Pancreas (tissue), 10 donors: ENCODE measurements around the gene SLC23A3. TPM values are rescaled to one million over a fixed set of nuclear protein-coding genes. Genes with fewer than 3 reads are reported as not detected.

ENCODE experiments used
- ATAC-seq, 4 donors: fragments of 200-7000 bp; cut with Tn5 transposase; one replicate each; pipeline versions ENCODE4 v1.8.0 to v1.9.1; 2020; ENCODE audit warnings: mild to moderate bottlenecking in 4 of 4, moderate library complexity in 4 of 4
- DNase-seq, 6 donors: peaks; one replicate each; pipeline ENCODE4 v3.0.0-alpha.2; 2020
- FAIRE-seq: peaks from 2 replicates; lab custom pipeline; 2012; peaks lifted over from hg19 to GRCh38; lab: Jason Lieb, UNC
- H3K27ac ChIP-seq, 4 donors: fragments of 200-600 bp; sonication (generic); 1 replicate in 3 of 4; 2 replicates in 1 of 4; pipeline versions ENCODE4 v1.5.0 to v1.8.0; 2020
- H3K27me3 ChIP-seq, 4 donors: fragments of 200-600 bp; one replicate each; pipeline ENCODE4 v1.8.0; 2021
- H3K36me3 ChIP-seq, 3 donors: fragments of 200-600 bp; sonication (generic) in 1 of 3; one replicate each; pipeline versions ENCODE4 v1.5.0 to v1.8.0; 2020 to 2021
- H3K4me1 ChIP-seq, 3 donors: fragments of 200-600 bp; one replicate each; pipeline ENCODE4 v1.8.0; 2021
- H3K4me3 ChIP-seq, 4 donors: fragments of 200-600 bp; sonication (generic) in 2 of 4; one replicate each; pipeline versions ENCODE4 v1.5.0 to v1.8.0; 2020 to 2021
- H3K9me3 ChIP-seq, 4 donors: fragments of 200-600 bp; one replicate each; pipeline ENCODE4 v1.8.0; 2021
- CTCF ChIP-seq, 4 donors: fragments of 200-600 bp; sonication (generic) in 3 of 4; IDR thresholded peaks; one replicate each; pipeline versions ENCODE4 v1.5.0 to v1.8.0; 2021; ENCODE audit warnings: antibody characterized with exemption in 4 of 4
- WGBS, 2 donors: extraction: QIAGEN DNeasy Blood & Tissue Kit; methylation state at CpG; one replicate each; pipeline ENCODE4 v1.1.7; 2013; 5-methylcytosine and 5-hydroxymethylcytosine counted together
- intact Hi-C, 3 donors: fragments of 100-400 bp; cut with DNase I; formaldehyde crosslinking; loops; one replicate each; pipeline versions ENCODE4 v1.11.1 to v1.14.2; 2022
- polyA plus RNA-seq, 2 donors: library from polyadenylated mRNA; stranded (reverse); fragments of 200-250 nt; gene quantifications; one replicate each; pipeline ENCODE4 v1.2.3, GENCODE V29; 2013
- total RNA-seq, 6 donors: library from RNA; stranded (reverse); fragmentation: NEBNext Ultra II Directional in 4 of 6; extraction: Animal tissue kit (Norgen Biotek cat#: 25700) in 4 of 6; gene quantifications; one replicate each; pipeline versions ENCODE4 v1.2.1 to v1.2.4, GENCODE V29; 2021 to 2023
- donor health status: healthy with polysubstance abuse.
- donor health status: DM: no; HTN: no; CAD: no; lungs with moderate emphysema.
- donor health status: DM: no; HTN: no; CAD: no.
- donor health status: control.
- donor health status: control.
- donor health status: Bipolar disorder and iron deficiency.
- donor health status: DM: yes; HTN: yes; CAD: no.
- donor health status: DM: no; HTN: no; CAD: no.
- donor health status: DM: no; HTN: no; CAD: no.
- donor health status: DM: yes; HTN: yes; CAD: no.

The SLC23A3 gene
- total and polyA plus RNA-seq, 8 donors = 0.16 to 3.0 (median 0.92) TPM

- Histone ChIP-seq H3K27me3 (no peaks in the 10 kb centered on the region), H3K4me3 (no peak overlapping the region), H3K36me3 (peaks cover 0 to 6% (median 3%) of the 10 kb centered on the region in 3 donors), H3K27ac (no peak overlapping the region), H3K9me3 (no peaks in the 10 kb centered on the region), H3K4me1 (peaks cover 0 to 4% (median 0%) of the 10 kb centered on the region in 3 donors)
- 87 to 88% methylated on average over 4 of the region's 4 CpGs for WGBS, 2 donors
- ATAC-seq = no peak
- TF ChIP-seq CTCF (IDR thresholded peaks at IDR 0.05) = no peak
- no peak for DNase-seq
- no peak for FAIRE-seq
- intact Hi-C loops = loop anchor here in 2 of 3 donors (10.0 kb wide), 2 partner anchors 103 to 133 kb away; no protein-coding TSS in a partner anchor
Observed at GRCh38 chr2:219158025-219158424, 11.8 kb downstream of the SLC23A3 start.

- ATAC-seq (no peak), FAIRE-seq (no peak), DNase-seq (no peak)
- Histone ChIP-seq H3K27ac (no peak overlapping the region), H3K36me3 (peaks cover 0 to 6% (median 4%) of the 10 kb centered on the region in 3 donors), H3K4me3 (no peak overlapping the region), H3K27me3 (no peaks in the 10 kb centered on the region), H3K4me1 (peaks cover 0 to 4% (median 0%) of the 10 kb centered on the region in 3 donors), H3K9me3 (no peaks in the 10 kb centered on the region)
- intact Hi-C loops = loop anchor here in 2 of 3 donors (10.0 kb wide), 2 partner anchors 103 to 133 kb away; no protein-coding TSS in a partner anchor
- WGBS, 2 donors = 87 to 88% methylated on average over 8 of the region's 8 CpGs
- TF ChIP-seq CTCF (IDR thresholded peaks at IDR 0.05) = no peak
Observed at GRCh38 chr2:219157396-219157795, 12.4 kb downstream of the SLC23A3 start.

DNA sequence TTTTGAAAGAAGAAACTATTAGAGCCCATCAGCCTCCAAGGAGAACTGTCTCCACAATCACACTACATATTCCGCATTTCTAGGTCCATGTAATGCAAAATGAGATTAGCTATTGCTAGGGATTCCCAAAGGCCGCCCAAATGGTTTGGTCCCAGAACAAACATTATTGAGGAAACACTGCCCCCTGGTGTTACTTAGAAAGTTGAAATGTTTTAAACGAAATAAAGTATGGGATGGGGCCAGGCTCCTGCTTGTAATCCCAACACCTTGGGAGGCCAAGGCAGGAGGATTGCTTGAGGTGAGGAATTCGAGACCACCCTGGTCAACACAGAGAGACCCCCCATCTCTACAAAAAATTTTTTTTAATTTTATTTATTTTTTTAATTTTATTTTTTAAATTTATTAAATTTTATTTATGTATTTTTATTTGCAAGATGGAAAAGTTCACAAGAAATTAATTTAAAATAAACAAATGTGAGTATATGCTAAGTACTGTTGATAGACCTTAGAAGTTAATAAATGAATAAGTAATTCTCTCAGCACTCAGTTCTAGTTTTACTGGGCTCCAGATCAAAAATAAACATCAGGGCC lies 14.7 kb downstream of the SLC23A3 start:
- Histone ChIP-seq H3K27me3 (no peaks in the 10 kb centered on the region), H3K36me3 (peaks cover 0 to 6% (median 4%) of the 10 kb centered on the region in 3 donors), H3K4me3 (no peak overlapping the region), H3K27ac (no peak overlapping the region), H3K4me1 (peaks cover 0 to 4% (median 0%) of the 10 kb centered on the region in 3 donors), H3K9me3 (no peaks in the 10 kb centered on the region)
- DNase-seq (peak in 2 of 6 donors; percentile 49 to 56), FAIRE-seq (no peak), ATAC-seq (peak; percentile 46 to 86 (median 82))
- intact Hi-C loops = loop anchor here in 2 of 3 donors (10.0 kb wide), 2 partner anchors 100 to 130 kb away; no protein-coding TSS in a partner anchor
- WGBS, 2 donors = 1 to 2% methylated on average over 4 of the region's 4 CpGs
- peak; percentile 29 to 59 (median 45) for TF ChIP-seq CTCF (IDR thresholded peaks at IDR 0.05)

DNA sequence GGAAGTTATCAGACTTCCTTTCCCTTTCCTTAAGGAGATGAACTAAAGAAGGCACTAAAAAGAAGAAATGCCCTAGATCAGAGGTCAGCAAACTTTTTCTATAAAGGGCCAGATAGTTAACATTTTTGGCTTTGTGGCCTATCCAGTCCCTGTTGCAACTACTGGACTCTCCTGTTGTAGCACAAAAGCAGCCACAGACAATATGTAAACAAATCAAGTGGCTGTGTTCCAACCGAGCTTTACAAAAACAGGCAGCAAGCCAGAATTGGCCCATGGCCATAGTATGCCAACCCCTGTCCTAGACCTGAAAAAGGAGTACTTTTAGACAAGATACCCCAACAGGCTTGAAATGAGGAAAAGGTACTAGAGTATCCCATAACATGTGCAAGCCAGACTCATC lies 20.2 kb downstream of the SLC23A3 start:
- FAIRE-seq = no peak
- intact Hi-C loops = loop anchor here in 2 of 3 donors (5.0 to 10.0 kb wide), 3 partner anchors 92 to 125 kb away; no protein-coding TSS in a partner anchor

More for the DNA sequence above, 20.2 kb downstream of the SLC23A3 start:
- Histone ChIP-seq H3K36me3 (peaks cover 0 to 4% (median 0%) of the 10 kb centered on the region in 3 donors), H3K27me3 (no peaks in the 10 kb centered on the region), H3K4me1 (peaks cover 5 to 9% (median 7%) of the 10 kb centered on the region in 3 donors), H3K9me3 (no peaks in the 10 kb centered on the region), H3K4me3 (no peak overlapping the region), H3K27ac (peak overlapping the region in 1 of 4 donors; percentile 1)
- WGBS, 2 donors = 10 to 13% methylated on average over 1 of the region's 1 CpG
- peak in 2 of 6 donors; percentile 45 to 53 for DNase-seq
- no peak for TF ChIP-seq CTCF (IDR thresholded peaks at IDR 0.05)
- ATAC-seq = peak; percentile 45 to 84 (median 64)
